Activated T-cell treated with anti-CD3 and anti-CD28 coated beads, Interleukin-2, amount 50 U/mL, for 4 hours (primary cell): ENCODE data around the gene TMEM212. TPM values are rescaled to one million over a fixed set of nuclear protein-coding genes. Genes with fewer than 3 reads are reported as not detected.

Experiments used
- ATAC-seq, 2 donors: fragments of 200-7000 bp; cut with Tn5 transposase; one replicate each; pipeline ENCODE4 v1.10.0; 2021
- DNase-seq: peaks from one replicate; pipeline ENCODE4 v3.0.0-alpha.2; 2020
- H3K27me3 Mint-ChIP-seq: one replicate; pipeline ENCODE4 v1.8.0; 2021; ENCODE audit warnings: low read depth, mixed read lengths
- H3K36me3 Mint-ChIP-seq: one replicate; pipeline ENCODE4 v1.8.0; 2022; ENCODE audit warnings: mixed read lengths; ENCODE audit not compliant: insufficient read depth
- H3K4me1 Mint-ChIP-seq: one replicate; pipeline ENCODE4 v1.8.0; 2021; ENCODE audit warnings: low read depth, mixed read lengths
- H3K4me3 Mint-ChIP-seq: one replicate; pipeline ENCODE4 v1.8.0; 2021; ENCODE audit warnings: mild to moderate bottlenecking, moderate library complexity, mixed read lengths
- H3K9me3 Mint-ChIP-seq: one replicate; pipeline ENCODE4 v1.8.0; 2021; ENCODE audit warnings: mixed read lengths
- total RNA-seq, 3 donors: library from RNA; stranded (reverse); gene quantifications; one replicate each; pipeline ENCODE4 v1.2.1, GENCODE V29; 2021

The TMEM212 gene
- not detected for total RNA-seq

DNA sequence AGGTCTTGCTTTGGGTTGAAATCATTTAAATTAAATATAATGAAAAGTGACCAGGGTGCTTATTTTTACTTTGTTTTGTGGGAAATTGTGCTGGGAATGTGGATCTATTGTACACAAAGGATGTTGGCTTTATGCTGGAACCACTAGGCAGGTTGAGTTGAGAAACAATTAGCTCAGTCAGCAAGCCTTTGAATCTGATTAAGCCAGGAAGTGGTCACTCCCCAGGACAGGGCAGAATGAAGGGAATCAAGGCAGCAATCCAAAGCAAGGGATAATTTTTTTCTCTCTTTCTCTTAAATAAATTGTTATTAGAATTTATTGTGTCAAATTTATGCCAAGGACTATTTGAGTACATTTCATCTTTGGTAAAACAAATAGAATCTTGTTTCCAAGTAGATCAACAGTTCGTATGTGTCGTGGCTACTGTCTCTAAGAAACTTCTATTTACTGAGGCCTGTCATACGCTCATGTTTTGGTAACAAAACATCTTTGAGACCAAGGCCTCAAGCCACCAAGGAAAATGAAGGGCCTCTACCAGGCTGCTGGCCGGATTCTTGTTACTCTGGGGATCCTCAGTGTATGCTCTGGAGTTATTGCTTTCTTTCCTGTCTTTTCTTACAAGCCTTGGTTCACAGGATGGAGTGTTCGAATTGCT lies at the start of gene TMEM212:
TMEM212 (plus strand) TSS at position 486 of the 655 bp plus-strand sequence; CDS start at position 521, 35 bp downstream.
- H3K27me3 Mint-ChIP-seq: no peaks in the 10 kb centered on the region
- peaks cover 8% of the 10 kb centered on the region for H3K4me1 Mint-ChIP-seq
- no peak for ATAC-seq

DNA sequence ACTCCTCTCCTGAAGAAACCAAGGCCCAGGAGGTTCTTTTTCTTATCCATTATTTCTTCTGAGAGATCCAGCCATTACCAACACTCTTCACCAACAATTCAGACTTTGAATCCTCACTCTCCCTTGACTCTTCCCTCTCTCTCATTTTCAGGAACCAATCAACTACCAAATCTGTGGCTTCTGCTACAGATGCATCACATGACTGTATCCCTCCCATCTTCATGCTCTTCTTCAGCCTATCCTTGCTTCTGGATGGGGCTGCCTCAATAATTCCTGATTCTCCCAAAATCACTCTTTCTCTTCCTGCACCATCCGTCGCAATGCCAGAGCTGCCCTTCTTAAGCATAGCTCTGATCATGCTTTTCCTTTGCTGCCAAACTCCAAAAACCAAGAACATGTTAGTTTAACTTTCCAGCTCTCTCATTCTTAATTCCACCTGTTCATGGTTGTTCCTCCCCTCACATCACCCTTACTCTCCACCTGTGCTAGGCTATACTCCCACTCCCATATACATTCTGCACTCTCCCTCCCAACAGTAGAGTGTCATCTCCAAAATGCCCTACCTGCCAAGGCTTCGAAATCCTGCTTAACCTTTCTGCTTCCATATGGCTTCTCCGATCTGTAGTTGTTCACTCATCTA lies 46.4 kb upstream of the TMEM212 start:
- H3K27me3 Mint-ChIP-seq: no peaks in the 10 kb centered on the region
- no peak for ATAC-seq
- no peaks in the 10 kb centered on the region for H3K36me3 Mint-ChIP-seq
- H3K4me1 Mint-ChIP-seq: no peaks in the 10 kb centered on the region
- no peak overlapping the region for H3K4me3 Mint-ChIP-seq
- DNase-seq: no peak
- H3K9me3 Mint-ChIP-seq: no peaks in the 10 kb centered on the region

More for the DNA sequence above, at the start of gene TMEM212:
- DNase-seq: no peak
- Mint-ChIP-seq H3K4me3 (no peak within 1 kb of the TSS), H3K36me3 (no peaks in the 10 kb centered on the region), H3K9me3 (no peaks in the 10 kb centered on the region)

DNA sequence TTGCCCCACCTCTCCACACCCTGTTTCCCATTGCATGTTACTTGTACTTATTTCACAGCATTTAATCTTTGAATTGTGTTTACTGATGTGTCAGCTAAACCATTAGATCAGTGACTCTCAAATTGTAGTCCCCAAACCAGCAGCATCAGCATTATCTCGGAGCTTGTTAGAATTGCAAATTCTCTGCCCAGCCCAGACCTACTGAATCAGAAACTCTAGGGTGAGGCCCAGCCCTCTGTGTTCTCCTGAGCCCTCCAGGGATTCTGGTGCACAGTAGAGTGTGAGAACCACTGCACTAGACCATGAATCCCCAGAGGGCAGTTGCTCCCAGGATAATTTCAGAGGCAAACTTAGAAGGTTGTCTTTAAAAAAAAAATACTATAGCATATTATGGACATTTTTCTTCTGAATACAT lies 45.9 kb upstream of the TMEM212 start:
- H3K4me3 Mint-ChIP-seq: no peak overlapping the region
- ATAC-seq (no peak), DNase-seq (no peak)
- H3K4me1 Mint-ChIP-seq: no peaks in the 10 kb centered on the region
- no peaks in the 10 kb centered on the region for H3K36me3 Mint-ChIP-seq
- no peaks in the 10 kb centered on the region for H3K9me3 Mint-ChIP-seq
- no peaks in the 10 kb centered on the region for H3K27me3 Mint-ChIP-seq

DNA sequence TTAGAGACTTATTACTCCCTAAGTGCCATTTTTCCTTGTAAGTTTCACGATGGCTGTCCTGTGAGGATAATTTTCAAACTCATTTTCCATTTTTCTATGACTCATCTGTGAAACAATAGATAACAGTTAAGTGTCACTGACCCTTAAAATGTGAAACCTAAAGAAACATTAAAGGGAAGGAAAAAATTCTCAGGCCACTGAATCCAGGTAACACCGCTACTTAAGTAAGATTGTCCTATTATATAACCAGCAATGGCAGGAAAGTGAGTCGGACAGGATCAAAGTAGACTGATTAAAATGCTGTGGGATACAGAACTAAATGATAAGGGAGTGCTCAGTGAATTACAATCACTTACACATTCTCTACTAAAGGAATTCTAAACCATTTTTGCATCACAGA lies 45.3 kb upstream of the TMEM212 start:
- H3K36me3 Mint-ChIP-seq: no peaks in the 10 kb centered on the region
- no peaks in the 10 kb centered on the region for H3K9me3 Mint-ChIP-seq
- H3K27me3 Mint-ChIP-seq: no peaks in the 10 kb centered on the region
- H3K4me3 Mint-ChIP-seq: no peak overlapping the region
- no peak for ATAC-seq
- DNase-seq: no peak
- no peaks in the 10 kb centered on the region for H3K4me1 Mint-ChIP-seq

DNA sequence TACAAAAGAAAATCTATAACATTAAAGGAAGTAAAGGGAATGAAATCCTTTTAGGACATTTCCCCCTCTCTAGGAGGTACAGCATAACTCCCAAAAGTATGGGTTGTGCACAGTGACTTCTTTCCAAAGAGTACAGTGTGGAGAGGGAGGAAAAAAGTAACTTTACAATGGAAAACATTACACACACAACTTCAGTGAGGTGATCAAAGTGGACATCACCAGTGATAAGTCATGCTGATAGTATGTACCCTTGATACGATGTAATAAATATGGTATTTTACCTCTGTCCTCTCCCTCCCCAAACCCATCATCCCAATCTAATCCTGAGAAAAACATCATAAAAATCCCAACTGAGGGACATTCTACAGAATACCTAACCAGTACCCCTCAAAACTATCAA lies 43.6 kb upstream of the TMEM212 start:
- no peaks in the 10 kb centered on the region for H3K4me1 Mint-ChIP-seq
- H3K36me3 Mint-ChIP-seq: no peaks in the 10 kb centered on the region
- peaks cover 2% of the 10 kb centered on the region for H3K27me3 Mint-ChIP-seq
- DNase-seq (no peak), ATAC-seq (no peak)
- H3K4me3 Mint-ChIP-seq: no peak overlapping the region
- no peaks in the 10 kb centered on the region for H3K9me3 Mint-ChIP-seq

DNA sequence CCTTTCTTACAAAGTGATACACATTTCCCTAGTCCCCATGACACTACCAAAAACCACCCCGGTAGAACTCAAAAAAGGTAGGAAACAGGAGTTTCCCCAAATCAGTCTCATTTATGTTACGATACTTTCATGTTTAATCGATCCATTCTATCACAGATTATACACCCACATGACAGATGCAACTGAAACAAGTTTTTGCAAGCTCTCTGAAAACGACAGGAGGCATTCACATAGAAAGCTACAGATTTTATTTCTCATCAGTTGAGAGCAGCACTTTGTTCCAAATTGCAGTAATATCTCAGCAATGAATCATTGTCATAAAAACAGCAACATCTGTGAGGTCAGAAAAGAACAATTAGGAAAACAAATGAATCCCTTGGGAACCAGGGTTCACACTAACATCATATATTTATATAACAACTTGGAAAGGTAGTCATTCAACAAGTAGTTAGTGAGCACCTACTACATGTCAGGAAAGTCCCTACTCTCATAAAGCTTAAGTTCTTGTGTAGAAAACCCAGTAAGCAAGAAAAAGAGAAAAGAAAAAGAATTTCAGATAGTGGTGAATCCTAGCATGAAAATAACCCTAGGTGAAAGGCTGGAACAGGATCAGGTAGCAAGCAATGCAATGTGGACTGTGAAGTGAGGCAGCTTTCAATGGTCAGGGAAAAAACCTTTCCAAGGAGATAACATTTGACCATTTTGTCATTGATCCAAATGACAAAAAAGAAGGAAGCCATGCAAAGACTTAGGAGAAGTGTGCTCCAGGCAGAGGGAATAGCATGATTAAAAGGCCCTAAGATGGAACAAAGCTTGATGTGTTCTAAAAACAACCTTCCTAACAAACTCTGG lies 41.2 kb upstream of the TMEM212 start:
- DNase-seq (no peak), ATAC-seq (peak; percentile 27 to 43)
- H3K4me3 Mint-ChIP-seq: no peak overlapping the region
- H3K9me3 Mint-ChIP-seq: no peaks in the 10 kb centered on the region
- peaks cover 2% of the 10 kb centered on the region for H3K27me3 Mint-ChIP-seq
- H3K4me1 Mint-ChIP-seq: no peaks in the 10 kb centered on the region
- no peaks in the 10 kb centered on the region for H3K36me3 Mint-ChIP-seq

DNA sequence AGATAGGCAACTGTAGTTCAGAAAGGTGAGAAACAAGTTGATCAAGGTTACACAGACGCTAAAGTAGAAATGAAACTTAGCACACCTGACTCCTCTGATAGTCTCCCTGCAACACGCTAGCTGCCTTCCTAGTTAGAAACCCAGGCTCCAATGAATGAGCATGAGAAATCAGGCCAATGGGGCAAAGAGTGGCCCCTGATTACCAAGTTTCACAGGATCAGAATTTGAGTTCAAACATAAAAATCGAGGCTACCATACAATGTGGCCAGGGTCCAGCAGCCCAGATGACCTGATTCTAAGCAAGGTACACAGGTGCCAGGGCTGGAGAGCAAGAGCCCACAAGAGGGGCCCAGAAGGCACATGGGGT lies 40.6 kb upstream of the TMEM212 start:
- ATAC-seq: no peak
- Mint-ChIP-seq H3K4me3 (no peak overlapping the region), H3K27me3 (peaks cover 2% of the 10 kb centered on the region), H3K36me3 (no peaks in the 10 kb centered on the region), H3K9me3 (no peaks in the 10 kb centered on the region), H3K4me1 (no peaks in the 10 kb centered on the region)
- no peak for DNase-seq

DNA sequence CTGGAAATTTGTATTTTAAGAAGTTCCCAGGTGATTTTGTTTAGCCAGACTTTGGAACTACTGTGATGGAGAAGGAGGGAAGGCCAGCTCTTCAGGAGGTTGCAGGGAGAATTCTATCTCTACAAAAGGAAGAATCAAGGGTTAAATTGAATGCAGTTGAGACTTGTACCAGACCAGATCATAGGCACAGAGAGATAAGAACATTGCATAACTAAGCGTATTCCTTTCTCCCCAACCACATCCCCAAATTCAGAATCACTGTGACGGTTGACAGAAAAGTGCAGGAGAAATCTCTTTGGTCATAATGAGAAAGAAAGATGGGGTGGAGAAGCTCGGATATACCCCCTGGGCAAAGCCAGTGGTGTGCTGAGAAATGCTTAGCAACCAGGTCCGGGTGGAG lies 40.1 kb upstream of the TMEM212 start:
- Mint-ChIP-seq H3K4me3 (no peak overlapping the region), H3K9me3 (no peaks in the 10 kb centered on the region), H3K36me3 (no peaks in the 10 kb centered on the region), H3K4me1 (peaks cover 2% of the 10 kb centered on the region), H3K27me3 (peaks cover 4% of the 10 kb centered on the region)
- ATAC-seq: no peak
- no peak for DNase-seq

DNA sequence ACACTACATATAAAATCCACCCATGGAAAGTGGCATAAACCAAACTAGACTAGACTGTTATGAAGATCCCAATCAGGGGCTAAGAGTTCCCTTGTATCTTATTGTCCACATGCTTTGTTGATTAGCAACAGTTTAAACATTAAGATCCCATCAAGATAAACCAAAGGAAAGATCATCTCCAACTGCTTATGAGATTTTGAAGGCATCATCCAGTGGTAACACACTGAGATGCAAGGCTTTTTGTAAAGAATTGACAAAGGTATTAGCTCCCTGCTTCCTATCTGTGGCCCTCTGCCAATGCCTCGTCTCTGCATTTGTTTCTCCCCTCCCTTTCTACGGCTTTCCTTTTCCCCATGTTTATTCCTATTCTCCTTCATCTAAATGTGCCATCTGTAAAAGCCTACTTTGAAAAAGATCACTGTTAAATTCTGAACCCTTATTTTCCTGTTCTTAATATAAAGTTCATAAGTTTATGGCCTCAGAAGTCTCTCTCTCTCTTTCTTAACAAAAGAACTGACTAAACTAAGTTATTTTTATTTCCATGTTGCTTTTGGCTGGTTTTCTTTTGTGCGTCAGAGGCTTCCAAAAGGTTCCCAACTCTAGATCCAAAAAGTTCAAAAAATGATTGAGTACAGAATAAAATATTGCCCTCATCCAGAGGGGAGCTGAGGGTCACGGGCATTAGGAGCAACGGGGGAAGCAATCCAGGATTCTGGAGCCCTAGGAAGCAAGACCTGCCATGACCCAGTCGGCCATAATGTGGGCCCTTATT lies 38.3 kb upstream of the TMEM212 start:
- Mint-ChIP-seq H3K36me3 (no peaks in the 10 kb centered on the region), H3K4me1 (peaks cover 10% of the 10 kb centered on the region), H3K9me3 (no peaks in the 10 kb centered on the region), H3K27me3 (peaks cover 13% of the 10 kb centered on the region), H3K4me3 (no peak overlapping the region)
- DNase-seq (no peak), ATAC-seq (no peak)

DNA sequence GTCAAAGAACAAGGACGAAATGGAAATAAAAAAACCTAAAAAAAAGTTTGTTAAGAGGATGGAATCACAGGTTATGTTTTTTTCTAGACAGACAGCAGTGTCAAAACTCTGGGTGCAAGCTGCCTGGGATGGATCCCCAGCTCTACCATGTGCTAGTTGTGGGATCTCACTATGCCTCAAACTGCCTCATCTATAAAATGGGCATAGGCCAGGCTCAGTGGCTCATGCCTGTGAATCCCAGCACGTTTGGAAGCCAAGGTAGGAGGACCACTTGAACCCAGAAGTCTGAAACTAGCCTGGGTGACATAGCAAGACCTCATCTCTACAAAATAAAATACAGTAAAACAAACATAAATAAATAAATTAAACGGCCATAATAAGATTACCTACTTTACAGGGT lies 37.5 kb upstream of the TMEM212 start:
- DNase-seq (no peak), ATAC-seq (no peak)
- H3K36me3 Mint-ChIP-seq: no peaks in the 10 kb centered on the region
- peaks cover 13% of the 10 kb centered on the region for H3K4me1 Mint-ChIP-seq
- H3K4me3 Mint-ChIP-seq: no peak overlapping the region
- H3K27me3 Mint-ChIP-seq: peaks cover 16% of the 10 kb centered on the region
- no peaks in the 10 kb centered on the region for H3K9me3 Mint-ChIP-seq

DNA sequence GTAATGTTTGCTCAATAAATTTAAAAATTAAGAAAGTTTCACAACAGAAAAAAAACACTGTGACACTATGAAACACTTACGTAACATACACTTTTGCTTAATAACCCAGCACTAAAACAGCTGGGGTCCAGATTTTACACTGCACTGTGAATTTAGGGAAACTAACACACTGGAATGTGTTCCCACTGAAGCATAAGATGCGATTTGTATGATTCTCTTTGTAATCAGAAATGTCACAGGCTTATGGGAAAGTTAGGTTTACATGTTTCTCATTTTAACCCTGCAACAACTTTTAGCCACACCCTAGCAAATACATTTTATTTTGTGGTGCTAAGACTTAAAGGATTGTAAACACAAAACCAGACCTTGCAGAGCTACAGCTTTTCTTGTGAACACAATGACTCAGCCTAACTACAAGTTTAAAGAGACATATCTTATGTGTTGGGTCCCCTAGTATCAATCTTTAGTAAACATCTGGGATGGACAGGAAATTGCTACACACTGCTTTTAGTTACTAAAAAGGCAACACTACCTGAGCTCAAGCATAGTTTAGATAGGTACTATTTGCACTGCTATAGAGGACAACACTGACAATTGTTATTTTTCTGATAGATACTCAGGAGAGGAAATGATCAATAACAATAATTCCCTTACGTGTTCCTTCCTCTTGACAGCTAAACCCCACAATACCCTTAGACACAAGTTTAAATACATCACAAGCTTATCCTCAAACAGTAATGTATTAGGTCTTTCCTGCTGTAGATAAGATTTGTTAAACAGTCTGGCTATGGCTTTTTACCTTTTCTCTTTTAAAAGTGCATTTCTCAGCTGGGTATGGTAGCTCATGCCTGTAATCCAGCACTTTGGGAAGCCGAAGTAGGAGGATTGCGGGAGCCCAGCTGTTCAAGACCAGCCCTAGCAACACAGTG lies 36.7 kb upstream of the TMEM212 start:
- H3K4me1 Mint-ChIP-seq: peaks cover 14% of the 10 kb centered on the region
- H3K4me3 Mint-ChIP-seq: no peak overlapping the region
- peaks cover 23% of the 10 kb centered on the region for H3K27me3 Mint-ChIP-seq
- DNase-seq: no peak
- H3K36me3 Mint-ChIP-seq: no peaks in the 10 kb centered on the region
- no peaks in the 10 kb centered on the region for H3K9me3 Mint-ChIP-seq
- no peak for ATAC-seq

DNA sequence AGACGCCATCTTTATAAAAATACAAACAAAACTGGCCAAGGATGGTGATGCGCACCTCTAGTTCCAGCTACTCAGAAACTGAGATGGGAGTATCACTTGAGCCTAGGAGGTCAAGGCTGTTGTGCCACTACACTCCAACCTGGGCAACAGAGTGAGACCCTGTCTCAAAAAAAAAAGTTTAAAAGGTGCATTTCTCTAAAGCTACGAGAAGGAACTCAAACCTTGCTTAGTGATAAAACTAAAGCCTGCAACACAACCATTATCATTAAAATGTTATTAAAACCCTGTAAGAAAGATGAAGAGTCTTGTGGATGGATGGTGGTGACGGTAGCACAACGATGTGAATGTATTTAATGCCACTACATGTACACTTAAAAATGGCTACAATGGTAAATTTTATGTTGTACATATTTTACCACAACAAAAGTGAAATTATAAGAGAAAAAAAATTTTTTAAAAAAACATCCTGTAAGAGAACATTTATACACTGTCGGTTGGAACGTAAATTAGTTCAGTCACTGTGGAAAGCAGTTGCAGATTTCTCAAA lies 35.9 kb upstream of the TMEM212 start:
- Mint-ChIP-seq H3K4me3 (no peak overlapping the region), H3K27me3 (peaks cover 26% of the 10 kb centered on the region), H3K9me3 (no peaks in the 10 kb centered on the region), H3K36me3 (no peaks in the 10 kb centered on the region), H3K4me1 (peaks cover 17% of the 10 kb centered on the region)
- no peak for DNase-seq
- ATAC-seq: no peak

DNA sequence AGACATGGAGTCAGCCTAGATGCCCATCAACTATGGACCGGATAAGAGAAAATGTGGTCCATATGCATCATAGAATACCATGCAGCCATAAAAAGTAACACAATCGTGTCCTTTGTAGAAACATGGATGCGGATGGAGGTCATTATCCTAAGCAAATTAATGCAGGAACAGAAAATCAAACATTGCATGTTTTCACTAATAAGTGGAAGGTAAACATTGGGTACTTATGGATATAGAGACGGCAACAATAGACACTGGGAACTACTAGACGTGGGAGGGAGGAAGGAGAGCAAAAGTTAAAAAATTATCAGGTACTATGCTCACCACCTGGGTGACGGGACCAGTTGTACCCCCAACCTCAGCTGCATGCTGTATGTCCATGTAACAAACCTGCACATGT lies 35.3 kb upstream of the TMEM212 start:
- DNase-seq (no peak), ATAC-seq (no peak)
- Mint-ChIP-seq H3K4me3 (no peak overlapping the region), H3K27me3 (peaks cover 28% of the 10 kb centered on the region), H3K36me3 (no peaks in the 10 kb centered on the region), H3K9me3 (no peaks in the 10 kb centered on the region), H3K4me1 (peaks cover 17% of the 10 kb centered on the region)
